SK-N-MC (cell line): ENCODE measurements around the gene CCL16.

Experiments used
- DNase-seq: peaks from one replicate; pipeline ENCODE4 v3.0.0-alpha.2; 2011; ENCODE audit warnings: low read depth, low spot score
- H3K27ac ChIP-seq: fragments of 200-600 bp; sonication (generic); 2 replicates; pipeline ENCODE4 v1.5.1; 2016; ENCODE audit warnings: mixed run types
- H3K36me3 ChIP-seq: fragments of 200-600 bp; sonication (generic); 2 replicates; pipeline ENCODE4 v1.6.1; 2017; ENCODE audit warnings: antibody characterized with exemption, low read length, mixed read lengths; ENCODE audit not compliant: insufficient read depth
- H3K4me3 ChIP-seq: fragments of 200-600 bp; sonication (generic); 2 replicates; pipeline ENCODE4 v1.5.1; 2016
- H3K9ac ChIP-seq: fragments of 200-600 bp; sonication (generic); 2 replicates; pipeline ENCODE4 v1.8.0; 2017; ENCODE audit warnings: mixed run types, mixed read lengths; ENCODE audit not compliant: insufficient read length
- H3K9me3 ChIP-seq: fragments of 200-600 bp; sonication (generic); 2 replicates; pipeline ENCODE4 v1.6.1; 2017; ENCODE audit warnings: low read depth, mild to moderate bottlenecking, antibody characterized with exemption, low read length, moderate library complexity, mixed read lengths
- EZH2 ChIP-seq: fragments of 200-600 bp; sonication (generic); IDR thresholded peaks from one replicate; pipeline ENCODE4 v1.6.1; 2017; ENCODE audit warnings: antibody characterized with exemption
- FOXP2 ChIP-seq: optimal IDR thresholded peaks from 2 replicates; pipeline ENCODE3; 2011; ENCODE audit warnings: mild to moderate bottlenecking, moderate library complexity; ENCODE audit not compliant: insufficient read depth; ENCODE audit errors: extremely low read length, control extremely low read depth
- POLR2AphosphoS5 ChIP-seq: IDR thresholded peaks from 2 replicates; pipeline ENCODE4 v1.6.1; 2012; ENCODE audit warnings: mild to moderate bottlenecking, low read depth, low read length, borderline replicate concordance

CCL16 gene

DNA sequence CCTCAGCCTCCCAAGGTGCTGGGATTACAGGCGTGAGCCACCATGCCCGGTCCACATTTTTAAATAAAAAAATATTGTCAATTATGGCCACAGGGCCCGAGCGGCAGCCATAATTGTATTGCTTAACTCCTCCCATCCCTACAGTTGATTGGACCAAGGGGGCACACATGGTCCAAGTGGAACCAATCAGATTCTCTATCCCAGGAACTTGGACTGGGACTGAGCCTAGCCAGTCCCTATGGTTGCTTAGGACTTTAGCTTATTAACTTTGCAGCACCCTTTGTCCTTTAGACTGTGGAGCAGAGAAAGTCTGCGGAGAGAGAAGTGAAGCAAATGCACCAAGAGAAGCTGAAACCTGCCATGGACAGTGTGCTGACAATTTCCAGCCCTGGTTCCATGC, 45.2 kb downstream of the CCL16 start:
- Histone ChIP-seq H3K9me3 (no peaks in the 10 kb centered on the region), H3K9ac (no peak overlapping the region), H3K4me3 (no peak overlapping the region), H3K27ac (no peak overlapping the region), H3K36me3 (no peaks in the 10 kb centered on the region)
- DNase-seq, result no peak
- no peak for TF ChIP-seq EZH2
- no peak for TF ChIP-seq FOXP2
- TF ChIP-seq POLR2AphosphoS5, result no peak

- TF ChIP-seq EZH2 (no peak), FOXP2 (no peak), POLR2AphosphoS5 (no peak)
- Histone ChIP-seq H3K36me3 (no peaks in the 10 kb centered on the region), H3K9ac (no peak overlapping the region), H3K9me3 (no peaks in the 10 kb centered on the region), H3K27ac (no peak overlapping the region), H3K4me3 (no peak overlapping the region)
- DNase-seq, result no peak
Measured at GRCh38 chr17:35934760-35935159, 46.5 kb downstream of the CCL16 start.

GRCh38 chr17:35932586-35932985, 48.7 kb downstream of the CCL16 start:
- no peaks in the 10 kb centered on the region for H3K9me3 ChIP-seq
- 0 out of 2 replicates have a peak overlapping the region, but pooled peaks have one; percentile 2 for H3K27ac ChIP-seq
- TF ChIP-seq EZH2, result no peak
- no peak for TF ChIP-seq POLR2AphosphoS5
- no peak for TF ChIP-seq FOXP2
- DNase-seq, result no peak
- no peak overlapping the region for H3K9ac ChIP-seq
- H3K4me3 ChIP-seq, result no peak overlapping the region
- H3K36me3 ChIP-seq, result no peaks in the 10 kb centered on the region

DNA sequence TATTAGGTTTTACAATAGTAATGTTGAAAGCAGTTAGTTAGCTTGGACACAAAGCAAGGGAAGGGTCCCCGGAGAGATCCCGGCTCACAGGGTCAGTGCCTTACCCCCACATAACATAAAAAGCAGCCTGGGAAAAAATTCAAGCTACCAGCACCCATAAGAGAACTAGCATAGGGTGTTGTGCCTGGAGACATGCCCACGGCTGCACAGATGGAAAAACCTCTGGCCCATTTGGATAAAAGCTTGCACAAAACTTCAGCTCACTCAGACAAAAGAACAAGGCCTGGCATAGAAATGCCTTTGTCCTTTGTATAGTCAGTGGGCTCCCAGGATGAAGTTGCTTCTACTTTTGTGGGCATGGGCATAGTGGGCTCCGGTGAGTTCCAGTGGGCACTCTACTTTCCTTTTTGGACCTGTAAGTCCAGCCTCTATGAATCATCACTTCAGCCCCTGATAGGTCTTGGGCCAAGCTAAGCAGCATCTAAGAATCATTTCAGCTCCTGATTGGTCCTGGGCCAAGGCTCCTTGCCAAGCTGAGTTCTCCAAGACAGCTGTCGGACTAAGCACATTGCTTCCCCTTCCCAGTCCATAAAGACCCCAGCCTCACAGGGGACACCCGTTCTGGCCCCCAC, 49.4 kb downstream of the CCL16 start:
- no peak overlapping the region for H3K9ac ChIP-seq
- TF ChIP-seq POLR2AphosphoS5, result no peak
- no peak for TF ChIP-seq EZH2
- H3K4me3 ChIP-seq, result no peak overlapping the region
- no peak for DNase-seq
- 0 out of 2 replicates have a peak overlapping the region, but pooled peaks have one; percentile 2 for H3K27ac ChIP-seq
- no peaks in the 10 kb centered on the region for H3K36me3 ChIP-seq
- no peaks in the 10 kb centered on the region for H3K9me3 ChIP-seq

GRCh38 chr17:35930211-35931065, 50.9 kb downstream of the CCL16 start, which contains the start of gene RDM1:
TSS of gene RDM1 (minus strand) at chr17:35930773. CDS start at chr17:35930727, 46 bp downstream.
- Histone ChIP-seq H3K27ac (peak within 1 kb of the TSS; percentile 47; the same call in 1 of the 2 replicates), H3K9me3 (no peaks in the 10 kb centered on the region), H3K4me3 (peak within 1 kb of the TSS; percentile 81), H3K36me3 (no peaks in the 10 kb centered on the region), H3K9ac (peak within 1 kb of the TSS; percentile 62)
- peak; percentile 26 for DNase-seq
- TF ChIP-seq POLR2AphosphoS5 (peak; percentile 78), EZH2 (no peak)

DNA sequence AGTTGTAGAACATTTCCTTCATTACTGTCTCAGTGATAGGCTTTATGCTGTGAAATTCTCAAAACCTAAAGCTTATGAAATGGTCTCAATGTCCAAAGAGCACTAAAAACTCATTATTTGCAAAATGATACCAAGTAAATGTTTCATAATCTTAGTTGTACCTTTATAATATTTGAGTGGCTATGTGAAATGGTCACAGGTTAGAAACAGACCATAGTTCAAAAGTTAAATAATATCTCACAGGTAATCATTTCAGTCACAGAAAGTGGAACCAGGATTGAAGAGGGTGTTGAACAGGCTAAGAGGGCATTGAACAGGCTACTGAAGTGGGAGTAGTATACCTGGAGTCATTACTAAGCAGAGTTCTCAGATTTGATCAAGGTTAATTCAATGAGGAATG, 53.6 kb downstream of the CCL16 start:
- TF ChIP-seq FOXP2 (no peak), EZH2 (no peak), POLR2AphosphoS5 (no peak)
- Histone ChIP-seq H3K9me3 (no peaks in the 10 kb centered on the region), H3K36me3 (no peaks in the 10 kb centered on the region; the same call in 1 of the 2 replicates), H3K4me3 (no peak overlapping the region), H3K27ac (no peak overlapping the region), H3K9ac (no peak overlapping the region)
- no peak for DNase-seq
